ENCODE measurements around the gene BMPER. TPM values are rescaled to one million over a fixed set of nuclear protein-coding genes. Genes with fewer than 3 reads are reported as not detected.

The BMPER gene
- total RNA-seq, 4 donors from 2014 or later, result 0.27 to 0.53 (median 0.34) TPM

GRCh38 chr7:34084651-34085050 lies 179.3 kb downstream of the BMPER start:
- intact Hi-C loops (cut with DNase I; ENCODE audit: low total_unique reads), result no loop called here
- WGBS, 2 donors, result 92 to 100% methylated on average over 1 of the region's 1 CpG
- DNase-seq (ENCODE audit: low spot score in 2 of 2), result no peak
- TF ChIP-seq CTCF (IDR thresholded peaks at IDR 0.05) (no peak), POLR2A (IDR thresholded peaks at IDR 0.05) (no peak)
- H3K4me3 ChIP-seq (ENCODE audit: low read depth, poor library complexity, severe bottlenecking), result no peak overlapping the region

- intact Hi-C loops (cut with DNase I; ENCODE audit: low total_unique reads), result no loop called here
- TF ChIP-seq POLR2A (IDR thresholded peaks at IDR 0.05), result no peak
- TF ChIP-seq CTCF (IDR thresholded peaks at IDR 0.05), result no peak
- DNase-seq (ENCODE audit: low spot score in 2 of 2), result no peak
- H3K4me3 ChIP-seq (ENCODE audit: low read depth, poor library complexity, severe bottlenecking), result no peak overlapping the region
- 82 to 87% methylated on average over 5 of the region's 5 CpGs for WGBS, 2 donors
Measured at GRCh38 chr7:34086064-34086463, 180.7 kb downstream of the BMPER start.

- TF ChIP-seq POLR2A (IDR thresholded peaks at IDR 0.05), result no peak
- TF ChIP-seq CTCF (IDR thresholded peaks at IDR 0.05), result no peak
- intact Hi-C loops (cut with DNase I; ENCODE audit: low total_unique reads), result no loop called here
- no peak for DNase-seq (ENCODE audit: low spot score in 2 of 2)
- H3K4me3 ChIP-seq (ENCODE audit: low read depth, poor library complexity, severe bottlenecking), result no peak overlapping the region
- 66 to 75% methylated on average over 5 of the region's 5 CpGs for WGBS, 2 donors
Measured at GRCh38 chr7:34086981-34087380, 181.6 kb downstream of the BMPER start.

- no peak for DNase-seq (ENCODE audit: low spot score in 2 of 2)
- WGBS, 2 donors, result 93 to 94% methylated on average over 10 of the region's 10 CpGs
- intact Hi-C loops (cut with DNase I; ENCODE audit: low total_unique reads), result no loop called here
- no peak for TF ChIP-seq POLR2A (IDR thresholded peaks at IDR 0.05)
- TF ChIP-seq CTCF (IDR thresholded peaks at IDR 0.05), result no peak
- no peak overlapping the region for H3K4me3 ChIP-seq (ENCODE audit: low read depth, poor library complexity, severe bottlenecking)
Measured at GRCh38 chr7:34087892-34088891, 182.9 kb downstream of the BMPER start.

- no peak for DNase-seq (ENCODE audit: low spot score in 2 of 2)
- 44 to 47% methylated on average over 5 of the region's 5 CpGs for whole genome bisulfite sequencing, 2 donors
- no peak overlapping the region for H3K4me3 ChIP-seq (ENCODE audit: low read depth, poor library complexity, severe bottlenecking)
- intact Hi-C loops (cut with DNase I; ENCODE audit: low total_unique reads), result no loop called here
- TF ChIP-seq POLR2A (IDR thresholded peaks at IDR 0.05) (no peak), CTCF (IDR thresholded peaks at IDR 0.05) (no peak)
Measured at GRCh38 chr7:34090816-34091215, 185.5 kb downstream of the BMPER start.

All from lower leg skin (tissue), 4 donors.